ENCODE measurements around the gene ETFA. TPM values are rescaled to one million over a fixed set of nuclear protein-coding genes. Genes with fewer than 3 reads are reported as not detected.

Gene ETFA
- total and polyA plus RNA-seq, 2 of the 8 experiments (the other 6 are each of a cell fraction or from before 2014, with no cell fraction given): 60.9 to 90.0 TPM

GRCh38 chr15:76191539-76192244 lies 119.6 kb downstream of the ETFA start:
- H2AFZ ChIP-seq (ENCODE audit: low read length): no peak overlapping the region; the same call in 1 of the 2 replicates
- H3K4me1 ChIP-seq (replicated peaks in 1 of 4; ENCODE audit: control insufficient read depth in 3 of 4, insufficient read depth in 4 of 4, low read length in 3 of 4): peaks cover 0 to 7% (median under 1%) of the 10 kb centered on the region in 4 experiments; a peak in 2 of 7 replicates
- no peak overlapping the region for H3K4me3 ChIP-seq (ENCODE audit: extremely low read depth in 1 of 4, insufficient read depth in 2 of 4, low read depth in 3 of 4, low read length in 4 of 4)
- H3K56ac ChIP-seq (replicated peaks; ENCODE audit: insufficient read length, low read depth, low read length): no peak overlapping the region
- no peak overlapping the region for H3K27ac ChIP-seq (ENCODE audit: low read depth, low read length)
- H4K5ac ChIP-seq (ENCODE audit: insufficient read length, low read depth, low read length): no peak overlapping the region
- no peaks in the 10 kb centered on the region for H3K79me2 ChIP-seq (ENCODE audit: control insufficient read depth in 1 of 2, insufficient read depth in 2 of 2, low read length in 2 of 2)
- no peaks in the 10 kb centered on the region for H3K23me2 ChIP-seq (ENCODE audit: low read depth, low read length)
- no peak overlapping the region; the same call in 1 of the 2 replicates for H4K8ac ChIP-seq (ENCODE audit: extremely low read depth, insufficient read depth, low read length)
- H3K14ac ChIP-seq (ENCODE audit: insufficient read length): no peak overlapping the region
- WGBS, 2 experiments (ENCODE audit: extremely low coverage in 1 of 2, insufficient coverage in 1 of 2, insufficient read length in 1 of 2, insufficient replicate concordance in 2 of 2, low coverage in 1 of 2, low lambda C conversion rate in 2 of 2, missing lambda C conversion rate in 1 of 2): 93% methylated on average over 30 of the region's 55 CpGs; no CpG with 5 or more reads in 1 of the 2 experiments
- no peak overlapping the region for H4K91ac ChIP-seq (replicated peaks; ENCODE audit: insufficient read length, low read length)
- H2BK12ac ChIP-seq (ENCODE audit: low read depth, low read length): no peak overlapping the region
- H3K23ac ChIP-seq (ENCODE audit: insufficient read length): no peak overlapping the region
- no peak overlapping the region for H3K18ac ChIP-seq (ENCODE audit: extremely low read depth, low read length)
- CTCF ChIA-PET (ENCODE audit: partially characterized antibody): interaction anchor here (0.5 to 9.1 kb wide), 35 partner anchors 9 to 826 kb away, joined by 3 to 130 read pairs (median 4); partner anchors contain the start of gene ISL2
- H2BK15ac ChIP-seq (ENCODE audit: low read length): no peak overlapping the region
- H3K4me2 ChIP-seq (ENCODE audit: insufficient read depth in 1 of 2, low read depth in 2 of 2, low read length in 2 of 2): no peak overlapping the region
- peaks cover 0 to 9% (median 7%) of the 10 kb centered on the region in 4 experiments; a peak in 4 of 7 replicates for H3K27me3 ChIP-seq (replicated peaks in 1 of 4; ENCODE audit: control insufficient read depth in 3 of 4, extremely low read depth in 1 of 4, insufficient read depth in 3 of 4, low read length in 3 of 4)
- no peak overlapping the region for H2BK20ac ChIP-seq (ENCODE audit: low read length)
- H3K79me1 ChIP-seq (ENCODE audit: low read depth, low read length): no peaks in the 10 kb centered on the region
- no peaks in the 10 kb centered on the region for H3K9me3 ChIP-seq (ENCODE audit: insufficient read depth in 2 of 2, low read depth in 1 of 2, low read length in 1 of 2)
- H3K4ac ChIP-seq (replicated peaks; ENCODE audit: insufficient read length, low read depth, low read length): no peak overlapping the region
- FAIRE-seq: no peak
- no peak for DNase-seq (ENCODE audit: low read depth in 1 of 2, low spot score in 2 of 2)
- no peak overlapping the region for H2AK5ac ChIP-seq (ENCODE audit: low read depth, low read length)
- POLR2A ChIA-PET (ENCODE audit: partially characterized antibody): interaction anchor here (3.8 kb wide), 1 partner anchor 144 kb away, joined by 18 read pairs; the partner anchor contains the start of gene ISL2
- H2BK5ac ChIP-seq (ENCODE audit: low read depth, low read length): no peak overlapping the region
- no peaks in the 10 kb centered on the region for H4K20me1 ChIP-seq (replicated peaks in 1 of 2; ENCODE audit: control insufficient read depth in 1 of 2, insufficient read depth in 2 of 2, low read length in 2 of 2)
- H3K9ac ChIP-seq (replicated peaks in 1 of 4; ENCODE audit: extremely low read depth in 1 of 4, low read depth in 3 of 4, low read length in 3 of 4): no peak overlapping the region
- no peak overlapping the region for H2BK120ac ChIP-seq (replicated peaks; ENCODE audit: low read depth, low read length)
- no peaks in the 10 kb centered on the region for H3K36me3 ChIP-seq (ENCODE audit: control insufficient read depth in 2 of 4, insufficient read depth in 4 of 4, low read length in 3 of 4)
- TF ChIP-seq CEBPB (IDR thresholded peaks at IDR 0.05; ENCODE audit: low read depth, low read length) (no peak), BCL11A (IDR thresholded peaks at IDR 0.05; ENCODE audit: low read depth in 2 of 2, low read length in 2 of 2) (no peak), TAF7 (optimal IDR thresholded peaks at IDR 0.05; ENCODE audit: borderline replicate concordance, low read depth, low read length) (no peak), KDM4A (IDR thresholded peaks at IDR 0.05; ENCODE audit: low read depth, low read length, severe bottlenecking) (no peak), YY1 (IDR thresholded peaks at IDR 0.05; ENCODE audit: low read depth, low read length) (no peak), TBP (IDR thresholded peaks at IDR 0.05; ENCODE audit: low read depth, low read length) (no peak), ZNF274 (IDR thresholded peaks at IDR 0.05; ENCODE audit: borderline replicate concordance, extremely low read depth, low read length) (no peak), BACH1 (IDR thresholded peaks at IDR 0.05; ENCODE audit: low read length) (no peak), CREB1 (IDR thresholded peaks at IDR 0.05) (no peak), EP300 (IDR thresholded peaks at IDR 0.05; ENCODE audit: borderline replicate concordance in 1 of 2, low read depth in 2 of 2, low read length in 2 of 2) (no peak), SRF (IDR thresholded peaks at IDR 0.05; ENCODE audit: low read depth, low read length) (no peak), EZH2 (IDR thresholded peaks at IDR 0.05; ENCODE audit: low read depth, low read length, severe bottlenecking) (no peak), CHD1 (IDR thresholded peaks at IDR 0.05; ENCODE audit: low read depth, low read length) (no peak), GTF2F1 (IDR thresholded peaks at IDR 0.05; ENCODE audit: borderline replicate concordance, low read depth, low read length) (no peak)

Measured in H1 (cell line).